ENCODE data around the gene CRTAC1. TPM values are rescaled to one million over a fixed set of nuclear protein-coding genes. Genes with fewer than 3 reads are reported as not detected.

CRTAC1 gene
- total and polyA plus RNA-seq, 4 donors: 0.14 to 0.33 (median 0.26) TPM

GRCh38 chr10:97831259-97831658 is 199.2 kb downstream of the CRTAC1 start:
- Histone ChIP-seq H3K4me1 (ENCODE audit: control insufficient read depth in 4 of 4, insufficient read depth in 4 of 4, low read length in 3 of 4) (no peaks in the 10 kb centered on the region), H3K27ac (ENCODE audit: low read depth in 1 of 2, low read length in 2 of 2) (no peak overlapping the region), H3K27me3 (ENCODE audit: control insufficient read depth in 4 of 4, insufficient read depth in 4 of 4, low read length in 3 of 4) (peaks cover 0 to 11% (median 1%) of the 10 kb centered on the region in 4 donors), H3K9me3 (ENCODE audit: control insufficient read depth in 4 of 4, low read length in 3 of 4) (peaks cover 0 to 2% (median 0%) of the 10 kb centered on the region in 4 donors), H3K36me3 (ENCODE audit: control insufficient read depth in 4 of 4, insufficient read depth in 3 of 4, low read depth in 1 of 4, low read length in 3 of 4) (no peaks in the 10 kb centered on the region), H3K9ac (ENCODE audit: low read depth in 1 of 2, low read length in 2 of 2) (no peak overlapping the region), H3K4me3 (ENCODE audit: low read depth in 1 of 3, low read length in 3 of 3) (no peak overlapping the region)
- no peak for DNase-seq (ENCODE audit: low spot score)
- TF ChIP-seq ATF3 (IDR thresholded peaks at IDR 0.05): no peak
- WGBS: 63% methylated on average over 2 of the region's 2 CpGs

- Histone ChIP-seq H3K9ac (ENCODE audit: low read depth in 1 of 2, low read length in 2 of 2) (no peak overlapping the region), H3K27me3 (ENCODE audit: control insufficient read depth in 4 of 4, insufficient read depth in 4 of 4, low read length in 3 of 4) (peaks cover 0 to 11% (median 1%) of the 10 kb centered on the region in 4 donors), H3K4me3 (ENCODE audit: low read depth in 1 of 3, low read length in 3 of 3) (no peak overlapping the region), H3K4me1 (ENCODE audit: control insufficient read depth in 4 of 4, insufficient read depth in 4 of 4, low read length in 3 of 4) (no peaks in the 10 kb centered on the region), H3K27ac (ENCODE audit: low read depth in 1 of 2, low read length in 2 of 2) (no peak overlapping the region), H3K36me3 (ENCODE audit: control insufficient read depth in 4 of 4, insufficient read depth in 3 of 4, low read depth in 1 of 4, low read length in 3 of 4) (no peaks in the 10 kb centered on the region), H3K9me3 (ENCODE audit: control insufficient read depth in 4 of 4, low read length in 3 of 4) (no peaks in the 10 kb centered on the region)
- WGBS: 29% methylated on average over 3 of the region's 3 CpGs
- TF ChIP-seq NR2F2 (IDR thresholded peaks at IDR 0.05) (no peak), FOXA1 (IDR thresholded peaks at IDR 0.05) (no peak), TAF1 (conservative IDR thresholded peaks at IDR 0.05) (no peak), ZBTB33 (IDR thresholded peaks at IDR 0.05) (no peak), EGR1 (IDR thresholded peaks at IDR 0.05; ENCODE audit: low read depth in 2 of 2) (no peak), HNF4A (conservative IDR thresholded peaks at IDR 0.05) (no peak), RAD21 (IDR thresholded peaks at IDR 0.05) (no peak), HNF4G (IDR thresholded peaks at IDR 0.05) (no peak), ATF3 (IDR thresholded peaks at IDR 0.05) (no peak)
- DNase-seq (ENCODE audit: low spot score): no peak
Observed at GRCh38 chr10:97830064-97830463, 200.4 kb downstream of the CRTAC1 start.

GRCh38 chr10:97828721-97829120 is 201.7 kb downstream of the CRTAC1 start:
- no peak overlapping the region for H3K9ac ChIP-seq (ENCODE audit: low read depth in 1 of 2, low read length in 2 of 2)
- H3K27ac ChIP-seq (ENCODE audit: low read depth in 1 of 2, low read length in 2 of 2): no peak overlapping the region
- no peaks in the 10 kb centered on the region for H3K9me3 ChIP-seq (ENCODE audit: control insufficient read depth in 4 of 4, low read length in 3 of 4)
- no peaks in the 10 kb centered on the region for H3K4me1 ChIP-seq (ENCODE audit: control insufficient read depth in 4 of 4, insufficient read depth in 4 of 4, low read length in 3 of 4)
- WGBS: 67% methylated on average over 2 of the region's 2 CpGs
- DNase-seq (ENCODE audit: low spot score): no peak
- no peak overlapping the region for H3K4me3 ChIP-seq (ENCODE audit: low read depth in 1 of 3, low read length in 3 of 3)
- H3K27me3 ChIP-seq (ENCODE audit: control insufficient read depth in 4 of 4, insufficient read depth in 4 of 4, low read length in 3 of 4): peaks cover 0 to 5% (median 1%) of the 10 kb centered on the region in 4 donors
- no peak for TF ChIP-seq TAF1 (conservative IDR thresholded peaks at IDR 0.05)
- no peaks in the 10 kb centered on the region for H3K36me3 ChIP-seq (ENCODE audit: control insufficient read depth in 4 of 4, insufficient read depth in 3 of 4, low read depth in 1 of 4, low read length in 3 of 4)

- Histone ChIP-seq H3K9ac (ENCODE audit: low read depth in 1 of 2, low read length in 2 of 2) (no peak overlapping the region), H3K4me1 (ENCODE audit: control insufficient read depth in 4 of 4, insufficient read depth in 4 of 4, low read length in 3 of 4) (no peaks in the 10 kb centered on the region), H3K9me3 (ENCODE audit: control insufficient read depth in 4 of 4, low read length in 3 of 4) (no peaks in the 10 kb centered on the region), H3K4me3 (ENCODE audit: low read depth in 1 of 3, low read length in 3 of 3) (no peak overlapping the region), H3K27ac (ENCODE audit: low read depth in 1 of 2, low read length in 2 of 2) (no peak overlapping the region), H3K27me3 (ENCODE audit: control insufficient read depth in 4 of 4, insufficient read depth in 4 of 4, low read length in 3 of 4) (peaks cover 0 to 4% (median 1%) of the 10 kb centered on the region in 4 donors), H3K36me3 (ENCODE audit: control insufficient read depth in 4 of 4, insufficient read depth in 3 of 4, low read depth in 1 of 4, low read length in 3 of 4) (no peaks in the 10 kb centered on the region)
- no peak for DNase-seq (ENCODE audit: low spot score)
- 56% methylated on average over 10 of the region's 10 CpGs for WGBS
- TF ChIP-seq FOXA1 (IDR thresholded peaks at IDR 0.05): no peak
- no peak for TF ChIP-seq HNF4A (conservative IDR thresholded peaks at IDR 0.05)
- TF ChIP-seq NR2F2 (IDR thresholded peaks at IDR 0.05): no peak
- TF ChIP-seq HNF4G (IDR thresholded peaks at IDR 0.05): no peak
- TF ChIP-seq FOXA2 (IDR thresholded peaks at IDR 0.05): no peak
- no peak for TF ChIP-seq RAD21 (IDR thresholded peaks at IDR 0.05)
- no peak for TF ChIP-seq JUND (IDR thresholded peaks at IDR 0.05)
- TF ChIP-seq EGR1 (IDR thresholded peaks at IDR 0.05; ENCODE audit: low read depth in 2 of 2): no peak
- TF ChIP-seq ATF3 (IDR thresholded peaks at IDR 0.05): no peak
- TF ChIP-seq REST (IDR thresholded peaks at IDR 0.05): no peak
- no peak for TF ChIP-seq GABPA (IDR thresholded peaks at IDR 0.05 in 1 of 2, conservative IDR thresholded peaks at IDR 0.05 in 1 of 2)
- TF ChIP-seq RXRA (IDR thresholded peaks at IDR 0.05): no peak
Observed at GRCh38 chr10:97827702-97828291, 202.6 kb downstream of the CRTAC1 start.

Measured in liver (tissue), 9 donors.